Esophagus mucosa (tissue), 1 donor: ENCODE data around the gene TSPAN7. TPM values are rescaled to one million over a fixed set of nuclear protein-coding genes. Genes with fewer than 3 reads are reported as not detected.

Source experiments
- ATAC-seq: fragments of 200-7000 bp; cut with Tn5 transposase; one replicate; pipeline ENCODE4 v1.9.1; 2020
- total RNA-seq: library from RNA; stranded (reverse); gene quantifications from one replicate; pipeline ENCODE4 v1.2.4, GENCODE V29; 2023
- donor health status: DM: yes; HTN: yes; CAD: no.

The TSPAN7 gene
- total RNA-seq, 1 donor from 2014 or later = 11.3 TPM

- no peak for ATAC-seq
These were observed 133.1 kb downstream of the TSPAN7 start for GRCh38 chrX:38694394-38694793.

GRCh38 chrX:38697461-38697860, 136.1 kb downstream of the TSPAN7 start:
- ATAC-seq = no peak

GRCh38 chrX:38699121-38699520, 137.8 kb downstream of the TSPAN7 start:
- ATAC-seq = no peak

- no peak for ATAC-seq
These were observed 138.4 kb downstream of the TSPAN7 start for GRCh38 chrX:38699696-38700095.

- ATAC-seq = no peak
These were observed 139.7 kb downstream of the TSPAN7 start for GRCh38 chrX:38701073-38701472.

- no peak for ATAC-seq
These were observed 143.0 kb downstream of the TSPAN7 start for GRCh38 chrX:38704146-38704882.

- no peak for ATAC-seq
These were observed 156.5 kb downstream of the TSPAN7 start for GRCh38 chrX:38717871-38718270.

- no peak for ATAC-seq
These were observed 157.0 kb downstream of the TSPAN7 start for GRCh38 chrX:38718311-38718710.

GRCh38 chrX:38726612-38727011, 165.3 kb downstream of the TSPAN7 start:
- no peak for ATAC-seq

- ATAC-seq = no peak
These were observed 166.3 kb downstream of the TSPAN7 start for GRCh38 chrX:38727668-38728067.

- ATAC-seq = no peak
These were observed 171.5 kb downstream of the TSPAN7 start for GRCh38 chrX:38732866-38733265.

Other genes starting within 250 kb of the TSPAN7 start
- gene RPGR, start 234.0 kb upstream of the TSPAN7 start, total RNA-seq = 7.1 TPM
- not detected for gene OTC, start 208.9 kb upstream of the TSPAN7 start, total RNA-seq
- 47.6 TPM for gene MID1IP1, start 239.9 kb downstream of the TSPAN7 start, total RNA-seq